AG09319 (cell line): Measurements from ENCODE around the gene CYP4V2.

ENCODE experiments used
- DNase-seq: peaks from one replicate; pipeline ENCODE4 v3.0.0-alpha.2; 2010; ENCODE audit warnings: low read depth; ENCODE audit errors: extremely low read depth
- CTCF ChIP-seq: IDR thresholded peaks from 2 replicates; pipeline ENCODE4 v1.5.1; 2011; ENCODE audit warnings: low read depth, mild to moderate bottlenecking, inconsistent platforms, low read length, moderate library complexity

The CYP4V2 gene

GRCh38 chr4:186189656-186190055 lies 1.7 kb upstream of the CYP4V2 start:
- no peak for DNase-seq
- no peak for TF ChIP-seq CTCF

GRCh38 chr4:186190581-186191199 lies 677 bp upstream of the CYP4V2 start:
- TF ChIP-seq CTCF: peak; percentile 1; the same call in 1 of the 2 replicates
- DNase-seq: no peak

- DNase-seq: no peak
- no peak for TF ChIP-seq CTCF
These were observed 772 bp downstream of the CYP4V2 start for GRCh38 chr4:186192066-186192612.

- DNase-seq: no peak
These were observed 2.5 kb downstream of the CYP4V2 start for GRCh38 chr4:186193851-186194250.

GRCh38 chr4:186196063-186196462 lies 4.7 kb downstream of the CYP4V2 start:
- TF ChIP-seq CTCF: no peak
- no peak for DNase-seq

More at GRCh38 chr4:186193851-186194250, 2.5 kb downstream of the CYP4V2 start:
- no peak for TF ChIP-seq CTCF

- TF ChIP-seq CTCF: no peak
- no peak for DNase-seq
These were observed 9.1 kb downstream of the CYP4V2 start for GRCh38 chr4:186200516-186200915.

- DNase-seq: no peak
These were observed 9.6 kb downstream of the CYP4V2 start for GRCh38 chr4:186201010-186201409.

More at GRCh38 chr4:186201010-186201409, 9.6 kb downstream of the CYP4V2 start:
- TF ChIP-seq CTCF: no peak
